Adrenal gland (tissue), 12 donors: Measurements from ENCODE around the gene RPRD1B. TPM values are rescaled to one million over a fixed set of nuclear protein-coding genes. Genes with fewer than 3 reads are reported as not detected.

ENCODE experiments used
- DNase-seq, 7 donors: peaks; one replicate each; pipeline ENCODE4 v3.0.0-alpha.2; 2019 to 2020
- H3K27ac ChIP-seq, 5 donors: fragments of 200-600 bp; sonication (generic) in 4 of 5; 1 replicate in 3 of 5; 2 replicates in 2 of 5; pipeline versions ENCODE4 v1.5.1 to v1.8.0; 2016 to 2020; ENCODE audit warnings: mild to moderate bottlenecking in 1 of 5
- H3K27me3 ChIP-seq: fragments of 200-600 bp; 2 replicates; pipeline ENCODE4 v1.8.0; 2021
- H3K36me3 ChIP-seq, 2 donors: fragments of 200-600 bp; replicated peaks in 1 of 2; 1 replicate in 1 of 2; 2 replicates in 1 of 2; pipeline versions ENCODE4 v1.5.1 to v1.8.0; 2018 to 2022
- H3K4me1 ChIP-seq, 2 donors: fragments of 200-600 bp; replicated peaks in 1 of 2; 1 replicate in 1 of 2; 2 replicates in 1 of 2; pipeline versions ENCODE4 v1.5.1 to v1.8.0; 2018 to 2021
- H3K4me3 ChIP-seq, 4 donors: fragments of 200-600 bp; sonication (generic) in 3 of 4; one replicate each; pipeline ENCODE4 v1.5.1; 2016 to 2018
- H3K9me3 ChIP-seq, 3 donors: fragments of 200-600 bp; sonication (generic) in 1 of 3; replicated peaks in 1 of 3; 1 replicate in 2 of 3; 2 replicates in 1 of 3; pipeline versions ENCODE4 v1.5.1 to v1.8.0; 2016 to 2021
- CTCF ChIP-seq, 6 experiments: fragments of 450-650 bp in 4 of 6; fragments of 200-600 bp in 2 of 6; sonication (generic) in 1 of 6; IDR thresholded peaks; 1 replicate in 5 of 6; 2 replicates in 1 of 6; pipeline versions ENCODE4 v1.5.1 to v1.8.0; 2016 to 2021; ENCODE audit warnings: antibody characterized with exemption in 6 of 6, mild to moderate bottlenecking in 2 of 6, moderate library complexity in 1 of 6
- POLR2A ChIP-seq, 2 donors: fragments of 450-650 bp; IDR thresholded peaks; one replicate each; pipeline ENCODE4 v1.6.1; 2017; ENCODE audit warnings: antibody characterized with exemption in 2 of 2, mild to moderate bottlenecking in 2 of 2, moderate library complexity in 1 of 2
- WGBS, 4 donors: extraction: QIAGEN DNeasy Blood & Tissue Kit in 2 of 4; methylation state at CpG; one replicate each; pipeline versions ENCODE4 v1.1.5 to v1.1.7; 2013 to 2017; 5-methylcytosine and 5-hydroxymethylcytosine counted together
- intact Hi-C, 2 donors: fragments of 100-400 bp; cut with DNase I; formaldehyde crosslinking; loops; one replicate each; pipeline versions ENCODE4 v1.14.1 to v1.15.0; 2022 to 2023
- polyA plus RNA-seq, 3 donors: library from polyadenylated mRNA; stranded (reverse); fragments of 200-250 nt in 2 of 3; fragments of 350-450 nt in 1 of 3; fragmentation: Illumina TruSeq in 1 of 3; extraction: RNeasy Lipid Tissue Mini Kit (QIAGEN cat#74804) in 1 of 3; gene quantifications; one replicate each; pipeline ENCODE4 v1.2.3, GENCODE V29; 2013 to 2014
- total RNA-seq, 9 donors: library from RNA; depleted of rRNA in 4 of 9; stranded (reverse); fragments of >200 nt in 4 of 9; fragments of 120-200 nt in 1 of 9; fragmentation: NEBNext Ultra II Directional in 1 of 9; extraction: Animal tissue kit (Norgen Biotek cat#: 25700) in 1 of 9; gene quantifications; one replicate each; pipeline versions ENCODE4 v1.1.0 to v1.2.4, GENCODE V29; 2013 to 2023
- donor health status: healthy with polysubstance abuse.
- donor health status: Bipolar disorder and iron deficiency.
- donor health status: DM: yes; HTN: yes; CAD: no.
- donor health status: DM: no; HTN: no; CAD: no.
- donor health status: DM: no; HTN: no; CAD: no.
- donor health status: DM: yes; HTN: yes; CAD: no.

The RPRD1B gene
- total and polyA plus RNA-seq, 12 donors = 5.9 to 36.4 (median 27.1) TPM

GRCh38 chr20:38049800-38050199, 16.3 kb downstream of the RPRD1B start:
- H3K4me1 ChIP-seq = peaks cover 10 to 42% of the 10 kb centered on the region in 2 donors
- WGBS, 4 donors = 56 to 69% (median 65%) methylated on average over 3 of the region's 3 CpGs
- H3K27ac ChIP-seq = peak overlapping the region in 1 of 5 donors; percentile 58
- H3K27me3 ChIP-seq = no peaks in the 10 kb centered on the region
- H3K4me3 ChIP-seq = no peak overlapping the region
- DNase-seq = peak in 1 of 7 donors; percentile 26
- no peaks in the 10 kb centered on the region for H3K9me3 ChIP-seq
- no peak for TF ChIP-seq CTCF (IDR thresholded peaks at IDR 0.05)
- no peak for TF ChIP-seq POLR2A (IDR thresholded peaks at IDR 0.05)
- intact Hi-C loops = loop anchor here in 1 of 2 donors (5.0 to 10.0 kb wide), 2 partner anchors 55 to 482 kb away; no protein-coding TSS in a partner anchor
- H3K36me3 ChIP-seq = peaks cover 0 to 20% of the 10 kb centered on the region in 2 donors

GRCh38 chr20:38050686-38051085, 17.1 kb downstream of the RPRD1B start:
- 29 to 55% (median 44%) methylated on average over 1 of the region's 1 CpG for WGBS, 4 donors
- H3K4me3 ChIP-seq = no peak overlapping the region
- H3K9me3 ChIP-seq = no peaks in the 10 kb centered on the region
- peaks cover 10 to 48% of the 10 kb centered on the region in 2 donors for H3K4me1 ChIP-seq
- no peak for DNase-seq
- H3K27me3 ChIP-seq = no peaks in the 10 kb centered on the region
- H3K36me3 ChIP-seq = peaks cover 0 to 20% of the 10 kb centered on the region in 2 donors
- TF ChIP-seq CTCF (IDR thresholded peaks at IDR 0.05) = no peak
- TF ChIP-seq POLR2A (IDR thresholded peaks at IDR 0.05) = no peak
- intact Hi-C loops = loop anchor here in 1 of 2 donors (5.0 to 10.0 kb wide), 2 partner anchors 56 to 483 kb away; no protein-coding TSS in a partner anchor
- H3K27ac ChIP-seq = peak overlapping the region in 1 of 5 donors; percentile 58

GRCh38 chr20:38052870-38053269, 19.3 kb downstream of the RPRD1B start:
- no peaks in the 10 kb centered on the region for H3K27me3 ChIP-seq
- no peak overlapping the region for H3K4me3 ChIP-seq
- no peak for DNase-seq
- peaks cover 0 to 36% of the 10 kb centered on the region in 2 donors for H3K4me1 ChIP-seq
- 85 to 97% (median 91%) methylated on average over 2 of the region's 2 CpGs for WGBS, 4 donors
- TF ChIP-seq CTCF (IDR thresholded peaks at IDR 0.05) = no peak
- TF ChIP-seq POLR2A (IDR thresholded peaks at IDR 0.05) = no peak
- intact Hi-C loops = loop anchor here in 1 of 2 donors (5.0 to 10.0 kb wide), 2 partner anchors 58 to 486 kb away; no protein-coding TSS in a partner anchor
- H3K36me3 ChIP-seq = peaks cover 0 to 26% of the 10 kb centered on the region in 2 donors
- no peak overlapping the region for H3K27ac ChIP-seq
- no peaks in the 10 kb centered on the region for H3K9me3 ChIP-seq

GRCh38 chr20:38054647-38055046, 21.1 kb downstream of the RPRD1B start:
- Histone ChIP-seq H3K27ac (no peak overlapping the region), H3K4me1 (peaks cover 0 to 35% of the 10 kb centered on the region in 2 donors), H3K4me3 (no peak overlapping the region), H3K27me3 (no peaks in the 10 kb centered on the region), H3K9me3 (no peaks in the 10 kb centered on the region), H3K36me3 (peaks cover 0 to 30% of the 10 kb centered on the region in 2 donors)
- 93 to 95% (median 93%) methylated on average over 2 of the region's 2 CpGs for WGBS, 4 donors
- TF ChIP-seq CTCF (IDR thresholded peaks at IDR 0.05) = no peak
- TF ChIP-seq POLR2A (IDR thresholded peaks at IDR 0.05) = no peak
- DNase-seq = no peak
- intact Hi-C loops = loop anchor here in 1 of 2 donors (5.0 to 10.0 kb wide), 3 partner anchors 60 to 487 kb away; partner anchors contain the start of gene TGM2
